ENCODE data around the gene ATP6V1G1. TPM values are rescaled to one million over a fixed set of nuclear protein-coding genes. Genes with fewer than 3 reads are reported as not detected.

ATP6V1G1 gene
- total RNA-seq, 1 experiment from 2014 or later: 87.1 TPM

DNA sequence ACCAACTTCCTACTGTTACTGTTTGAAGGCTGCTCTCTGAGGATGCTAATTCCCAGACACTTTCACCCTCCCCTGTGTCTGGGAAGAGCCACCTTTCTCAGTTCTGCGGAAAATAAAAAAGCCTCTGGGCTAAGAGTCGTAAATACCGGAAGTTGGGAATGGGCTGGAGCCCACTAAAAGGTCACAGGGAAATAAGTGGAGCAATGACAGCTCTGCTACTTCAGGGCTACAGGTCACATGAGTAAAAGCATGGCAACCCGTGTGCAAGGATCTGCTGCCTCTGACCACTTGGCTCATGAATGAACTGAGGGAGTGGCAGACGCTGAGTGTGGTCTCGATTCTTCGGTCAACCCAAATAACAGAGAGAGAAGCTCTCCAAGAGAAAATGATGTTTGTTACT, 25.8 kb upstream of the ATP6V1G1 start:
- H3K27me3 Mint-ChIP-seq (ENCODE audit: insufficient read depth, unreplicated experiment): peaks cover 24% of the 10 kb centered on the region
- no TSS peak for BruUV-seq (replicated peaks)
- H3K4me3 Mint-ChIP-seq (ENCODE audit: unreplicated experiment): no peak overlapping the region
- H3K36me3 Mint-ChIP-seq (ENCODE audit: insufficient read depth, unreplicated experiment): peaks cover 5% of the 10 kb centered on the region
- TF ChIP-seq, protein P1, sequence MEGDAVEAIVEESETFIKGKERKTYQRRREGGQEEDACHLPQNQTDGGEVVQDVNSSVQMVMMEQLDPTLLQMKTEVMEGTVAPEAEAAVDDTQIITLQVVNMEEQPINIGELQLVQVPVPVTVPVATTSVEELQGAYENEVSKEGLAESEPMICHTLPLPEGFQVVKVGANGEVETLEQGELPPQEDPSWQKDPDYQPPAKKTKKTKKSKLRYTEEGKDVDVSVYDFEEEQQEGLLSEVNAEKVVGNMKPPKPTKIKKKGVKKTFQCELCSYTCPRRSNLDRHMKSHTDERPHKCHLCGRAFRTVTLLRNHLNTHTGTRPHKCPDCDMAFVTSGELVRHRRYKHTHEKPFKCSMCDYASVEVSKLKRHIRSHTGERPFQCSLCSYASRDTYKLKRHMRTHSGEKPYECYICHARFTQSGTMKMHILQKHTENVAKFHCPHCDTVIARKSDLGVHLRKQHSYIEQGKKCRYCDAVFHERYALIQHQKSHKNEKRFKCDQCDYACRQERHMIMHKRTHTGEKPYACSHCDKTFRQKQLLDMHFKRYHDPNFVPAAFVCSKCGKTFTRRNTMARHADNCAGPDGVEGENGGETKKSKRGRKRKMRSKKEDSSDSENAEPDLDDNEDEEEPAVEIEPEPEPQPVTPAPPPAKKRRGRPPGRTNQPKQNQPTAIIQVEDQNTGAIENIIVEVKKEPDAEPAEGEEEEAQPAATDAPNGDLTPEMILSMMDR (IDR thresholded peaks at IDR 0.05; ENCODE audit: unreplicated experiment): no peak
- ChIA-PET CTCF (interaction anchor here (0.6 kb wide), 1 partner anchor 160 kb away, joined by 3 read pairs; no protein-coding TSS in a partner anchor), POLR2A (interaction anchor here (1.0 kb wide), 1 partner anchor 10 kb away, joined by 3 read pairs; no protein-coding TSS in a partner anchor)
- intact Hi-C loops (cut with micrococcal nuclease): no loop called here
- no peak for DNase-seq (ENCODE audit: unreplicated experiment)
- H3K4me1 Mint-ChIP-seq (ENCODE audit: insufficient read depth, unreplicated experiment): no peaks in the 10 kb centered on the region
- H3K9me3 Mint-ChIP-seq (ENCODE audit: unreplicated experiment): no peaks in the 10 kb centered on the region
- no peak overlapping the region for H3K27ac Mint-ChIP-seq (ENCODE audit: low read depth, unreplicated experiment)

DNA sequence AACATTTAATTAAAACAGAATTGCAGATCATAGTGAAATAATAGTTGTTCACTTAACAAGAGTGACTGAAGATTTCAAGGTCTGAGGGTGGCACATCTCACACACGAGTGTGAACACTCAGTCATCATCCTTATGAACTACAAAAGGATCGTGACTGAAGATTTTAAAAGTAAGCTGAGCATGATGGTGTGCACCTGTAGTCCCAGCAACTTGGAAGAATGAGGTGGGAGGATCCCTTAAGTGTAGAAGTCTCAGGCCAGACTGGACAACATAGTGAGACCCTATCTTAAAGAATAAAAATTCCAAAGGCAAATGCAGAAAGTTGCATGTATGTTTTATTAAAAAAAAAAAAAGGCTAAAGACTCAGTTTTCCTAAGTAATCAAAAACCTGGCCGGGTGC, 22.4 kb upstream of the ATP6V1G1 start:
- TF ChIP-seq, protein P1 (IDR thresholded peaks at IDR 0.05; ENCODE audit: unreplicated experiment): no peak
- H3K9me3 Mint-ChIP-seq (ENCODE audit: unreplicated experiment): no peaks in the 10 kb centered on the region
- no peaks in the 10 kb centered on the region for H3K4me1 Mint-ChIP-seq (ENCODE audit: insufficient read depth, unreplicated experiment)
- intact Hi-C loops (cut with micrococcal nuclease): no loop called here
- H3K4me3 Mint-ChIP-seq (ENCODE audit: unreplicated experiment): no peak overlapping the region
- peaks cover 5% of the 10 kb centered on the region for H3K36me3 Mint-ChIP-seq (ENCODE audit: insufficient read depth, unreplicated experiment)
- ChIA-PET CTCF (interaction anchor here (0.8 to 1.0 kb wide), 2 partner anchors 88 kb away, joined by 3 read pairs; no protein-coding TSS in a partner anchor), POLR2A (no interaction called here)
- peaks cover 24% of the 10 kb centered on the region for H3K27me3 Mint-ChIP-seq (ENCODE audit: insufficient read depth, unreplicated experiment)
- no peak for DNase-seq (ENCODE audit: unreplicated experiment)
- no TSS peak for BruUV-seq (replicated peaks)
- H3K27ac Mint-ChIP-seq (ENCODE audit: low read depth, unreplicated experiment): no peak overlapping the region

DNA sequence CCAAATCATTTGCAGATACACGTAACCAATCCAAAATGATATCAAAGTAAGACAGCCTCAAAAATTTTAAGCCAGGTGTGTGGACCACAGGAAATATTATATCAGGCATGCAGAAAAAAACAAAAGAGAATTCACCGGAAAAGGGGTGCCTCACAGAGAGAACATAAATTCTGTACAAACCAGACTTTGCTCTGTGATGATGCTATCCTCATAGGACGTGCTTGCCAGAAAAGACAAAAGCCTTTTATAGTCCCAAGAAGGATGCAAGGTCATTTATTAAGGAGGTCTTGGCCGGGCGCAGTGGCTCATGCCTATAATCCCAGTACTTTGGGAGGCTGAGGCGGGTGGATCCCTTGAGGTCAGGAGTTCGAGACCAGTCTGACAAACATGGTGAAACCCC, 16.8 kb upstream of the ATP6V1G1 start:
- TF ChIP-seq, protein P1 (IDR thresholded peaks at IDR 0.05; ENCODE audit: unreplicated experiment): no peak
- Mint-ChIP-seq H3K4me1 (ENCODE audit: insufficient read depth, unreplicated experiment) (no peaks in the 10 kb centered on the region), H3K36me3 (ENCODE audit: insufficient read depth, unreplicated experiment) (peaks cover under 1% of the 10 kb centered on the region), H3K4me3 (ENCODE audit: unreplicated experiment) (no peak overlapping the region), H3K27ac (ENCODE audit: low read depth, unreplicated experiment) (no peak overlapping the region), H3K27me3 (ENCODE audit: insufficient read depth, unreplicated experiment) (no peaks in the 10 kb centered on the region), H3K9me3 (ENCODE audit: unreplicated experiment) (no peaks in the 10 kb centered on the region)
- DNase-seq (ENCODE audit: unreplicated experiment): no peak
- CTCF ChIA-PET: interaction anchor here (1.0 to 1.6 kb wide), 2 partner anchors 12 to 164 kb away, joined by 3 to 4 read pairs; no protein-coding TSS in a partner anchor
- intact Hi-C loops (cut with micrococcal nuclease): no loop called here
- no TSS peak for BruUV-seq (replicated peaks)
- POLR2A ChIA-PET: no interaction called here

DNA sequence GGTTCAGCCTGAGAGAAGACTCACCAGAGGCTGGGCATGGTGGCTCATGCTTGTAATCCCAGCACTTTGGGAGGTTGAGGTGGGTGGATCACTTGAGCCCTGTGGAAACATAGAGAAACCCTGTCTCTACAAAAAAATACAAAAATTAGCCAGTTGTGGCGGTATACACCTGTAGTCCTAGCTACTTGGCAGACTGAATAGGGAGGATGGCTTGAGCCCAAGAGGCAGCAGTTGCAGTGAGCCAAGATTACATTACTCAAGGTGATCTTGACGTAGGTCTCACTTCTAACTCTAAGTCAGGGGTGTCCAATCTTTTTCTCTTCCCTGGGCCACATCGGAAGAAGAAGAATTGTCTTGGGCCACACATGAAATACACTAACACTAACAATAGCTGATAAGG, 16.2 kb upstream of the ATP6V1G1 start:
- Mint-ChIP-seq H3K9me3 (ENCODE audit: unreplicated experiment) (no peaks in the 10 kb centered on the region), H3K36me3 (ENCODE audit: insufficient read depth, unreplicated experiment) (no peaks in the 10 kb centered on the region), H3K4me1 (ENCODE audit: insufficient read depth, unreplicated experiment) (no peaks in the 10 kb centered on the region), H3K4me3 (ENCODE audit: unreplicated experiment) (no peak overlapping the region), H3K27ac (ENCODE audit: low read depth, unreplicated experiment) (no peak overlapping the region), H3K27me3 (ENCODE audit: insufficient read depth, unreplicated experiment) (no peaks in the 10 kb centered on the region)
- no TSS peak for BruUV-seq (replicated peaks)
- TF ChIP-seq, protein P1 (IDR thresholded peaks at IDR 0.05; ENCODE audit: unreplicated experiment): no peak
- intact Hi-C loops (cut with micrococcal nuclease): no loop called here
- POLR2A ChIA-PET: no interaction called here
- no peak for DNase-seq (ENCODE audit: unreplicated experiment)
- CTCF ChIA-PET: interaction anchor here (0.6 to 1.6 kb wide), 3 partner anchors 8 to 165 kb away, joined by 3 to 4 read pairs (median 3); no protein-coding TSS in a partner anchor
